Smooth muscle cell (in vitro differentiated cells): ENCODE data around the gene ANTXRL. TPM values are rescaled to one million over a fixed set of nuclear protein-coding genes. Genes with fewer than 3 reads are reported as not detected.
"Not testable (repeated sequence)": the region's sequence is repeated elsewhere in the genome, so short reads cannot be mapped to it uniquely, and the experiment has no call there.

Experiments used
- DNase-seq: peaks from one replicate; lab custom pipeline; 2025; ENCODE audit not compliant: unreplicated experiment; lab: John Stamatoyannopoulos, UW
- H2AFZ ChIP-seq: fragments of 200-600 bp; sonication (generic); 2 replicates; pipeline ENCODE4 v1.6.0; 2016; ENCODE audit warnings: antibody characterized with exemption, low read depth, mild to moderate bottlenecking
- H3F3A ChIP-seq: fragments of 200-600 bp; sonication (generic); 2 replicates; pipeline ENCODE4 v1.6.0; 2017; ENCODE audit warnings: antibody characterized with exemption, low read depth
- H3K27ac ChIP-seq: fragments of 200-600 bp; sonication (generic); 2 replicates; pipeline ENCODE4 v1.5.1; 2016; ENCODE audit warnings: low read depth, mild to moderate bottlenecking
- H3K27me3 ChIP-seq: fragments of 200-600 bp; sonication (generic); 2 replicates; pipeline ENCODE4 v1.6.1; 2016; ENCODE audit warnings: low read depth, mild to moderate bottlenecking
- H3K36me3 ChIP-seq: fragments of 200-600 bp; sonication (generic); 2 replicates; pipeline ENCODE4 v1.5.1; 2016; ENCODE audit warnings: low read depth
- H3K4me1 ChIP-seq: fragments of 200-600 bp; sonication (generic); 2 replicates; pipeline ENCODE4 v1.5.1; 2016; ENCODE audit warnings: low read depth
- H3K4me2 ChIP-seq: fragments of 200-600 bp; sonication (generic); 2 replicates; pipeline ENCODE4 v1.6.0; 2016; ENCODE audit warnings: mild to moderate bottlenecking
- H3K4me3 ChIP-seq: fragments of 200-600 bp; sonication (generic); 2 replicates; pipeline ENCODE4 v1.5.1; 2016; ENCODE audit warnings: mild to moderate bottlenecking
- H3K79me2 ChIP-seq: fragments of 200-600 bp; sonication (generic); 2 replicates; pipeline ENCODE4 v1.6.0; 2016; ENCODE audit warnings: low read depth, mild to moderate bottlenecking
- H3K9ac ChIP-seq: fragments of 200-600 bp; sonication (generic); 2 replicates; pipeline ENCODE4 v1.6.0; 2016; ENCODE audit warnings: low read depth
- H3K9me3 ChIP-seq: fragments of 200-600 bp; sonication (generic); replicated peaks from 2 replicates; pipeline ENCODE4 v1.5.1; 2016; ENCODE audit warnings: low read depth
- H4K20me1 ChIP-seq: fragments of 200-600 bp; sonication (generic); 2 replicates; pipeline ENCODE4 v1.6.0; 2016; ENCODE audit warnings: low read depth
- WGBS: methylation state at CpG from one replicate; pipeline ENCODE4 v1.1.7; 2016; ENCODE audit warnings: low lambda C conversion rate; 5-methylcytosine and 5-hydroxymethylcytosine counted together
- polyA plus RNA-seq: library from polyadenylated mRNA; unstranded; fragments of >200 nt; fragmentation: Nextera tagmentation; extraction: Ambion mirVana; gene quantifications from 2 replicates; pipeline ENCODE4 v1.2.1, GENCODE V29; 2016
- total RNA-seq: library from RNA; depleted of rRNA; stranded (reverse); fragments of >200 nt; gene quantifications from 2 replicates; pipeline ENCODE4 v1.2.3, GENCODE V29; 2014
- TF ChIP-seq, protein P1 (sequence below): fragments of 200-600 bp; sonication (generic); IDR thresholded peaks from 2 replicates; pipeline ENCODE4 v1.5.1; 2017; ENCODE audit warnings: borderline replicate concordance, mild to moderate bottlenecking, antibody characterized with exemption; ENCODE audit not compliant: insufficient read depth, poor library complexity, severe bottlenecking

Gene ANTXRL
- total and polyA plus RNA-seq, 2 experiments from 2014 or later, result not detected

DNA sequence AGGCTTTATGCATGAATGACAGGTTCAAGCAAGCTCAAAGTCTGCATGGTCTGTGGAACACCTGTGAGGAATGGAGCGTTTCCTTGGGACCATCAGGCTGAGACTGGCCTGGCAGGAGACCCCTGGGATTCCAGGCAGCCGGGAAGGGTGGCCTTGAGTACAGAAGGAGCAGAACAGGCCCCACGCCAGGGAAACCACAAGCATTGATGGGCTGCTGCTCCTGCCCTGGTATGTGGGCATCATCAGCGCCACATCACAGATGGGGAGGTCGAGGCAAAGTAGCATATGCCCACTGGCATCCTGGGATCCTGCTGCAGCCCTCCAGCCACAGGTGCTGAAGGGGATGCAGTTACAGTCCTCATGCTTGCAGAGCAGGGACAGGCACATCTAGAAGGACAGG lies 40.9 kb downstream of the ANTXRL start:
- DNase-seq, result no peak
- H3K9ac ChIP-seq, result no peak overlapping the region
- no peaks in the 10 kb centered on the region for H3K4me1 ChIP-seq
- H3K9me3 ChIP-seq, result no peaks in the 10 kb centered on the region
- no peak overlapping the region for H2AFZ ChIP-seq
- TF ChIP-seq, protein P1, sequence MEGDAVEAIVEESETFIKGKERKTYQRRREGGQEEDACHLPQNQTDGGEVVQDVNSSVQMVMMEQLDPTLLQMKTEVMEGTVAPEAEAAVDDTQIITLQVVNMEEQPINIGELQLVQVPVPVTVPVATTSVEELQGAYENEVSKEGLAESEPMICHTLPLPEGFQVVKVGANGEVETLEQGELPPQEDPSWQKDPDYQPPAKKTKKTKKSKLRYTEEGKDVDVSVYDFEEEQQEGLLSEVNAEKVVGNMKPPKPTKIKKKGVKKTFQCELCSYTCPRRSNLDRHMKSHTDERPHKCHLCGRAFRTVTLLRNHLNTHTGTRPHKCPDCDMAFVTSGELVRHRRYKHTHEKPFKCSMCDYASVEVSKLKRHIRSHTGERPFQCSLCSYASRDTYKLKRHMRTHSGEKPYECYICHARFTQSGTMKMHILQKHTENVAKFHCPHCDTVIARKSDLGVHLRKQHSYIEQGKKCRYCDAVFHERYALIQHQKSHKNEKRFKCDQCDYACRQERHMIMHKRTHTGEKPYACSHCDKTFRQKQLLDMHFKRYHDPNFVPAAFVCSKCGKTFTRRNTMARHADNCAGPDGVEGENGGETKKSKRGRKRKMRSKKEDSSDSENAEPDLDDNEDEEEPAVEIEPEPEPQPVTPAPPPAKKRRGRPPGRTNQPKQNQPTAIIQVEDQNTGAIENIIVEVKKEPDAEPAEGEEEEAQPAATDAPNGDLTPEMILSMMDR, result no peak
- no peak overlapping the region for H3K4me2 ChIP-seq
- no peak overlapping the region for H3K4me3 ChIP-seq
- H3K27me3 ChIP-seq, result peaks cover 3% of the 10 kb centered on the region
- no peaks in the 10 kb centered on the region for H3K36me3 ChIP-seq
- no peaks in the 10 kb centered on the region for H3F3A ChIP-seq
- 95% methylated on average over 5 of the region's 5 CpGs for WGBS
- H3K79me2 ChIP-seq, result no peaks in the 10 kb centered on the region
- no peaks in the 10 kb centered on the region for H4K20me1 ChIP-seq
- no peak overlapping the region for H3K27ac ChIP-seq

DNA sequence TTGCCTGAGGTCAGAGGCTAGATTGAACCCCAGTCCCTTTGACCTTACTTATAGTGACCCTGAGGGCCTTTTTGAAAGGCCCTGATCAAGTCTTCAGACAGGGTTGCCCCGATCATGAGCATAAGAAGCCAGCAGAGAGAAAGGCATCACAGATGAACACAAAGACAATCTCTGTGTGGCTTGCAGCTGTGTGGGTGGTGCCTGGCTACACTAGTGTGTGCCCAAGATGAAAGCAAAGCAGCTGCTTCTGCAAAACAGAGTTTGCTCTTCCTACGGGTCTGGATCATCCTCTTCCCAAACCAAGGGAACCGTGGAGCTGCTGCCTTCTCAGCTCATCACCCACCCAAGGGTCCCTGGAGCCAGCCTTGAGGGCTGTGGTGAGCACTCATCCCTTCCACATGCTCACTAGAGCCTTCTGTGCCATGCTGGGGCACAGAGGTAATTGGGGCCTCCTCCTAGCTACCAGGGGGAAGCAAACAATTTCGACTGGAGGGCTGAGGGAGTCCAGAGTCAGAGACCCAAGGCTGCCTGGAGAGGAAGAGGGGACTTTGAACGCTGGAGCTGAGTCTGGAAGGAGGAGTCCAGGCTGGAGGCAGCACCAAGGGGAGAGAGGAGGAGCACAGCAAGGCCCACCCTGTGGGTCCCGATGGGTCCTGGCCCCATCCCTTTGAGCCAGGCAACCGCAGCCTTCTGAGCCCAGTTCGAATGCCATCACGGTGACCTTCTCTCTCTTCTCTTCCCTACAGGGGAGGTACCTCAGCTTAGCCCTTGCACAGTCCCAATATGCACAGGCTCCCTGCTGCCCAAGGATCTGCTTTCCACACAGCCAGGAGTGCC lies 42.3 kb downstream of the ANTXRL start:
- Histone ChIP-seq H3K4me1 (no peaks in the 10 kb centered on the region), H3K27me3 (peaks cover 3% of the 10 kb centered on the region), H2AFZ (no peak overlapping the region), H3K4me2 (no peak overlapping the region), H3F3A (no peaks in the 10 kb centered on the region), H3K9me3 (no peaks in the 10 kb centered on the region), H3K27ac (no peak overlapping the region), H3K79me2 (no peaks in the 10 kb centered on the region), H3K9ac (no peak overlapping the region), H3K4me3 (no peak overlapping the region), H3K36me3 (no peaks in the 10 kb centered on the region), H4K20me1 (no peaks in the 10 kb centered on the region)
- TF ChIP-seq, protein P1, result no peak
- WGBS, result 83% methylated on average over 9 of the region's 9 CpGs
- DNase-seq, result no peak

DNA sequence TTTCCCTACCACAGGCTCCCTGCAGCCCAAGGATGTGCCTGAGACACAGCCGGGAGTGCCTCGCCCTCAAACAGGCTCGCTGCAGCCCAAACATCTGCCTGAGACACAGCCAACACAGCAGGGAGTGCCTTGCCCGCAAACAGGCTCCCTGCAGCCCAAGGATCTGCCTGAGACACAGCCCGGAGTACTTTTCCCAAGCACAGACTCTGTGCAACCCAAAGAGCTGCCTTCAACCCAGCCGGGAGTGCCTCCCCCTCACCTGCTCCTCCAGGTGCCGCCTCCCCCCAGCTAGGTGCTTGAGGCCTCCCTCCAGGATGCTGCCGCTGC lies 42.9 kb downstream of the ANTXRL start:
- Histone ChIP-seq H3K4me2 (no peak overlapping the region), H3K27me3 (peaks cover 3% of the 10 kb centered on the region), H3K4me3 (no peak overlapping the region), H4K20me1 (no peaks in the 10 kb centered on the region), H3F3A (no peaks in the 10 kb centered on the region), H3K9me3 (no peaks in the 10 kb centered on the region), H3K9ac (no peak overlapping the region), H3K79me2 (no peaks in the 10 kb centered on the region), H3K4me1 (no peaks in the 10 kb centered on the region), H3K36me3 (no peaks in the 10 kb centered on the region), H2AFZ (no peak overlapping the region), H3K27ac (no peak overlapping the region)
- TF ChIP-seq, protein P1, result no peak
- WGBS, result 69% methylated on average over 8 of the region's 8 CpGs
- DNase-seq, result no peak

DNA sequence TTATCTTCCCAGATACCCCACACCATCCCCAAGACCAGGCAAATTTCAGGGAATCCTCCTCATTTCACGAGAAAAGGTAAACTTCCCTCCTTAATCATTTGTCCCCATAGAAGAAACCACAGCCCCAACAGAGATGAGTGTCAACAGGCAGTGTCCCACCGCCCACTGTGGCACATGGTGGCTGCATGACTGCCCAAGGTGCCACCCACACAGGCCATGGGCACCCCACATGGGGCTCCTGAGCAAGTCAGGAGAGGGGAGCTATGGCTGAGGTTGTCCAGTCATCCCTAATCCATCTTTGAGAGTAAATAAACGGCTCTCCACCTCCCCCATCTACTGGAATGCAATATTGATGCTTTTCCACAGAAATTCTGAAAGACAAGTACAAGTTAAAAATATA lies 44.1 kb downstream of the ANTXRL start:
- Histone ChIP-seq H3K4me1 (no peaks in the 10 kb centered on the region), H3K79me2 (no peaks in the 10 kb centered on the region), H2AFZ (no peak overlapping the region), H4K20me1 (no peaks in the 10 kb centered on the region), H3K36me3 (no peaks in the 10 kb centered on the region), H3K4me2 (no peak overlapping the region), H3K9ac (no peak overlapping the region), H3F3A (no peaks in the 10 kb centered on the region), H3K27me3 (peaks cover 3% of the 10 kb centered on the region), H3K4me3 (no peak overlapping the region), H3K9me3 (no peaks in the 10 kb centered on the region), H3K27ac (no peak overlapping the region)
- DNase-seq, result no peak
- TF ChIP-seq, protein P1, result no peak
- WGBS, result 90% methylated on average over 3 of the region's 3 CpGs

DNA sequence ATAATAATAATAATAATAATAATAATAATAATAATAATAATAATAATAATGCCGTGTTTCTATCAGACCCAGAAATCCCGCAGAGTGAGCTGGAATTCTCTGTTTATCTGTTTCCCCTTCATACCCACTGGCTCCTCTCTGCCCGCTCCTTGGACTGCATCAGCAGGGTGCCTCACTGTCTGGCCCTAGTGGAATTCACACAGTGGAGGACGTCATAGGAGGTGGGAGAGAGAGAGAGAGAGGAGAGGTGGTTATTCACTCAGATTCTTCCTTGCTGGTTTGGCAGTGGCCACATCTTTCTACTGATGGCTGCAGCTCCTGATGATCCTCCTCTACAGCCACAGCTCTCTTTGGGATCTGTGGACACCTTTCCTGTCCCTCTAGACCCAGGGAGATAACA lies 78.7 kb downstream of the ANTXRL start:
- H3K9ac ChIP-seq, H3K36me3 ChIP-seq, H3K27ac ChIP-seq, H3K27me3 ChIP-seq, H2AFZ ChIP-seq, H3F3A ChIP-seq, H3K4me2 ChIP-seq, H3K9me3 ChIP-seq, H3K4me1 ChIP-seq, H4K20me1 ChIP-seq, H3K4me3 ChIP-seq, DNase-seq, H3K79me2 ChIP-seq: not testable (repeated sequence)
- WGBS, result 71% methylated on average over 2 of the region's 4 CpGs
